NCI-H1417 treated with DMSO at 0.1 percent for 48 hours (cell line): Measurements from ENCODE around the gene MPPE1.
A peak's percentile ranks its signal among the peaks of the same experiment; 100 is the strongest.
"Not testable (repeated sequence)": the region's sequence is repeated elsewhere in the genome, so short reads cannot be mapped to it uniquely, and the experiment has no call there.

Experiments used
- DNase-seq: peaks from one replicate; lab custom pipeline; 2025; lab: John Stamatoyannopoulos, UW

The MPPE1 gene

GRCh38 chr18:11857177-11857887 is 50.8 kb downstream of the MPPE1 start:
- no peak for DNase-seq

- not testable (repeated sequence) for DNase-seq
These were observed 53.6 kb downstream of the MPPE1 start for GRCh38 chr18:11854554-11854953.

- DNase-seq = no peak
These were observed 56.2 kb downstream of the MPPE1 start for GRCh38 chr18:11851806-11852337.

- peak; percentile 86 for DNase-seq
These were observed 56.8 kb downstream of the MPPE1 start, which contains the start of gene CHMP1B for GRCh38 chr18:11851146-11851805. TSS of gene CHMP1B (plus strand) at chr18:11851413. CDS start at chr18:11851512, 99 bp downstream.

GRCh38 chr18:11850821-11851145 is 57.3 kb downstream of the MPPE1 start:
- DNase-seq = no peak

GRCh38 chr18:11849841-11850634 is 58.1 kb downstream of the MPPE1 start:
- no peak for DNase-seq

DNA sequence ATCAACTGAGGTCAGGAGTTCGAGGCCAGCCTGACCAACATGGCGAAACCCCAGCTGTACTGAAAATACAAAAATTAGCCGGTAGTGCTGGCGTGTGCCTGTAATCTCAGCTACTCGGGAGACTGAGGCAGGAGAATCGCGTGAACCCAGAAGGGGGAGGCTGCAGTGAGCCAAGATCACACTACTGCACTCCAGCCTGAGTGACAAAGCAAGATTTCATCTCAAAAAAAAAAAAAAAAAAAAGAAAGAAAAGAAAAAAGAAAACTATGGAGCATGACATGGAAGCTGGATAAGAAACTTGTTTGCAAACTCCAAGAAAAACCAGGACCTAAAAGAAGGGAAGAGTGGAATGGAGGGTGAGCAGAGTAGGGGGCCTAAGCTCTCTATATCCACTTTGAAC is 58.8 kb downstream of the MPPE1 start:
- DNase-seq = no peak

GRCh38 chr18:11847811-11848210 is 60.3 kb downstream of the MPPE1 start:
- DNase-seq = no peak

DNA sequence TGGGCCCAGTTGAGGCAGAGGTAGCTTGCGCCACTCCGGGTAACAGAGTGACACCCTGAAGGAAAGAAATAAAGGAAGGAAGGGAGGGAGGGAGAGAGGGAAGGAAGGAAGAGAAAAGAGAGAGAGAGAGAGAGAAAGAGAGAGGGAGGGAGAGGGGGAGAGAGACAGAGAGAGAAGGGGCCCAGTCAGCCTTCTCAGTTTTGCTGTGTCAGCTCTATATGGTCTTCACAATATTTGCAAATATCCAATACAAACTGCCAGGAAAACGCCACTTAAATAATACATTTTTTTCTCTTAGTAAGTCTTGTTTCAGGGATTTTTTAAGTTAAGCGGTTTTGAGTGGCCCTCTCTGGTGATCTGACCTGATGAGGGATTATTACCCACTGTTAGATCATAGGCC is 62.5 kb downstream of the MPPE1 start:
- no peak for DNase-seq

- DNase-seq = no peak
These were observed 63.7 kb downstream of the MPPE1 start for GRCh38 chr18:11844436-11844835.

GRCh38 chr18:11842562-11842961 is 65.6 kb downstream of the MPPE1 start:
- no peak for DNase-seq

DNA sequence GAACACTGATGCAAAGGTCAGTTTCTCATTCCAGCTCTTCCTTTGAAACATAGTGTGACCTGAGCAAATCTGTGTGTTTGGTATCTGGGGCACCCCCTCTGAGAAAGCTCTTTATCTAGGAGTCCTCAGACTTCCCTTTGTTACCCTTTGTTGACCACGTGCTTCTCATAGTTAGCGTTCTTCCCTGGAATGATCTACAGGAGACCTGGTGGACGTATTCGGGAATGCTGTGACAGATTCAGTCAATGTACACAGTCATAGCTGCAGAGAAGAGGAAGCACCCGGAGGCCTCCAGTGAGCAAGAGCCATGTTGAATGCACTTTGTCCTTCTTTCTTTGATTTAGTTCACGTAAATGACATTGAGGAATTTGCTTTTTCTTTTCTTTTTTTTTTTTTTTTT is 67.6 kb downstream of the MPPE1 start:
- DNase-seq = no peak

DNA sequence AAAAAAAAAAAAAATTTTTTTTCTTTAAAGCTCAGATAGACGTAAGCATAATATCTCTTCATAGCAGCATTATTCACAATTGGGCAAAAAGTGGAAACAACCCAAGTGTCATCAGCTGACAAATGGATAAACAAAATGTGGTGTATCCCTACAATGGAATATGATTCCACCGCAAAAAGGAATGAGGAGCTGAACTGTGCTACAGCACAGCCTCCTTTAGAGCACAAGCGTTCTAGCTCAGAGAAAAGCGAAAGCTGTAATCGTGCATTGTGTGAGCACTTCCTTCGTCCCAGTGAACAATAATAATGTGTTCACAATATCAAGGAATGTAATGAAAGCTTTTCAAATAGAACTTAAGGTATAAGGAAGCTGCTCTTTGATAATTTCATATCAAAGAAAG is 68.6 kb downstream of the MPPE1 start:
- DNase-seq = no peak

DNA sequence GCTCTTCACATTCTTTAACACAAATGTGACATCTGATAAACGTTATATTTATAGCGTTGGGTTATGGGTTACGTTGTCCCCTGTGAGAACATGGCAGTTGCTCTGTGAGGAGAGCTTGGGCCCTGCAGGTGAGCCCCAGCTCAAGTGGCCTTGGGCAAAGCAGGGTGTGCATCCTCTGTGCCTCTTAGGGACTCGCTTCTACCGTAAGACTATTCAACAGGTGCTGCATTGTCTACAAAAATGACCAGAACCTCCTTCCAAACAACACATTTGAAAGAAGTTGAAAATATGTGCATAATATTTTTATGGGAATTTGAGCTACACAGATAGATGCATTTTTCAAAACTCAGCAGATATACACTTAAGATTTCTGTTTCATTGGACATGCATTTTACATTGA is 73.3 kb downstream of the MPPE1 start:
- no peak for DNase-seq
